ENCODE data around the gene QRFPR. TPM values are rescaled to one million over a fixed set of nuclear protein-coding genes. Genes with fewer than 3 reads are reported as not detected.

The QRFPR gene
- total and polyA plus RNA-seq, 8 donors: 0.18 TPM; not detected in 7

- H3K27ac ChIP-seq: no peak overlapping the region
- no peaks in the 10 kb centered on the region for H3K9me3 ChIP-seq
- H3K27me3 ChIP-seq: peaks cover 0 to 31% (median 13%) of the 10 kb centered on the region in 3 donors
- intact Hi-C loops (cut with DNase I; ENCODE audit: low total_unique reads): no loop called here
- no peak for DNase-seq
- no peak overlapping the region for H3K4me3 ChIP-seq
- TF ChIP-seq POLR2A (IDR thresholded peaks at IDR 0.05) (no peak), POLR2AphosphoS5 (IDR thresholded peaks at IDR 0.05) (no peak), EP300 (IDR thresholded peaks at IDR 0.05) (no peak)
- TF ChIP-seq, protein P1, sequence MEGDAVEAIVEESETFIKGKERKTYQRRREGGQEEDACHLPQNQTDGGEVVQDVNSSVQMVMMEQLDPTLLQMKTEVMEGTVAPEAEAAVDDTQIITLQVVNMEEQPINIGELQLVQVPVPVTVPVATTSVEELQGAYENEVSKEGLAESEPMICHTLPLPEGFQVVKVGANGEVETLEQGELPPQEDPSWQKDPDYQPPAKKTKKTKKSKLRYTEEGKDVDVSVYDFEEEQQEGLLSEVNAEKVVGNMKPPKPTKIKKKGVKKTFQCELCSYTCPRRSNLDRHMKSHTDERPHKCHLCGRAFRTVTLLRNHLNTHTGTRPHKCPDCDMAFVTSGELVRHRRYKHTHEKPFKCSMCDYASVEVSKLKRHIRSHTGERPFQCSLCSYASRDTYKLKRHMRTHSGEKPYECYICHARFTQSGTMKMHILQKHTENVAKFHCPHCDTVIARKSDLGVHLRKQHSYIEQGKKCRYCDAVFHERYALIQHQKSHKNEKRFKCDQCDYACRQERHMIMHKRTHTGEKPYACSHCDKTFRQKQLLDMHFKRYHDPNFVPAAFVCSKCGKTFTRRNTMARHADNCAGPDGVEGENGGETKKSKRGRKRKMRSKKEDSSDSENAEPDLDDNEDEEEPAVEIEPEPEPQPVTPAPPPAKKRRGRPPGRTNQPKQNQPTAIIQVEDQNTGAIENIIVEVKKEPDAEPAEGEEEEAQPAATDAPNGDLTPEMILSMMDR (IDR thresholded peaks at IDR 0.05): no peak
- no peaks in the 10 kb centered on the region for H3K36me3 ChIP-seq
- H3K4me1 ChIP-seq: peaks cover under 1 to 6% (median 2%) of the 10 kb centered on the region in 4 donors
Measured at GRCh38 chr4:121375262-121375661, 5.6 kb downstream of the QRFPR start.

DNA sequence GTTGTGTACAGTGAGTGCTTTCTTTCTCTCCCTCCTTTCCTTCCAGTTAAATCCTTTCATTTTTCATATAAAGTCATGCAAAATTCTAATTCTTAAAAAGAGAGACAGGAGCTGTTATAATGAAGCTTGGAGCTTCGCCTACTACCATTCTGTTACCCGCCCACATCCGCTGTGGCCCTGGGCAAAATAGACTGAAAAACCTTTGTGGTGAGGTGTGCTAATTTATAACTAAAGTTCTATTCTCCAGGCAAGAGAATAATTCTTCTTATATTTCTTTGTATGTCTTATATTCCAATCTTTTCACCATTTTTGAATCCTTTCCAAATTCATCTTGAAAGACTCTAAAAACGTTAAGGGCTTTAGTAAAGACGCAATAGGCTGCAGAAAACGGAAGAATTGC is 7.0 kb downstream of the QRFPR start:
- Histone ChIP-seq H3K27me3 (peaks cover 0 to 17% (median 6%) of the 10 kb centered on the region in 3 donors), H3K36me3 (no peaks in the 10 kb centered on the region), H3K4me3 (no peak overlapping the region), H3K4me1 (no peaks in the 10 kb centered on the region), H3K9me3 (no peaks in the 10 kb centered on the region), H3K27ac (no peak overlapping the region)
- TF ChIP-seq POLR2AphosphoS5 (IDR thresholded peaks at IDR 0.05): no peak
- no peak for TF ChIP-seq EP300 (IDR thresholded peaks at IDR 0.05)
- TF ChIP-seq POLR2A (IDR thresholded peaks at IDR 0.05): no peak
- TF ChIP-seq, protein P1 (IDR thresholded peaks at IDR 0.05): no peak
- intact Hi-C loops (cut with DNase I; ENCODE audit: low total_unique reads): no loop called here
- WGBS, 5 donors: 77 to 87% (median 79%) methylated on average over 6 of the region's 6 CpGs
- no peak for DNase-seq

GRCh38 chr4:121370729-121371325 is 10.0 kb downstream of the QRFPR start:
- H3K9me3 ChIP-seq: no peaks in the 10 kb centered on the region
- no peaks in the 10 kb centered on the region for H3K36me3 ChIP-seq
- no peak overlapping the region for H3K27ac ChIP-seq
- H3K27me3 ChIP-seq: peaks cover 0 to 8% (median 6%) of the 10 kb centered on the region in 3 donors
- peak; percentile 27 to 69 for DNase-seq
- no peak overlapping the region for H3K4me3 ChIP-seq
- intact Hi-C loops (cut with DNase I; ENCODE audit: low total_unique reads): no loop called here
- TF ChIP-seq EP300 (IDR thresholded peaks at IDR 0.05): no peak
- TF ChIP-seq, protein P1 (IDR thresholded peaks at IDR 0.05): peak in 4 of 7 experiments; percentile 14 to 60 (median 41)
- no peak for TF ChIP-seq POLR2AphosphoS5 (IDR thresholded peaks at IDR 0.05)
- no peak for TF ChIP-seq POLR2A (IDR thresholded peaks at IDR 0.05)
- 63 to 87% (median 73%) methylated on average over 1 of the region's 1 CpG for WGBS, 5 donors
- H3K4me1 ChIP-seq: no peaks in the 10 kb centered on the region

DNA sequence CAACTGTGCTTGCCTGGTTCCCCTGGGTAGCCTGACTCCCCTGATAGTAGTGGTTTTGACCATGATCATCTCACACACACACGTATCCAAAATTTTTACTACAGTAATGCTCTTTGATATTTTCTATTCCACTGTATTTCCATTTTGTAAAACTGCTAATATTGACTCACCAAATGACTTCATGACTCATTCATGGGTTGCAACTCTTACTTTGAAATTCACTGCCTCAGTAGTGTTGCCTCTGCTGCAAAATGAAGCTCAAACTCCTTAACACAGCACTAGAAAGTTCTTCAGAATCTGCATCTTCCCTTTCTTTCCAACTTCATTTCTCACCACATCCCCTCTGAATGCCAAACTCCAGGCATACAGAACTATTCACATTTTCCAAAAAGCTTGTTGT is 20.3 kb downstream of the QRFPR start:
- Histone ChIP-seq H3K9me3 (no peaks in the 10 kb centered on the region), H3K36me3 (no peaks in the 10 kb centered on the region), H3K4me3 (no peak overlapping the region), H3K4me1 (no peaks in the 10 kb centered on the region), H3K27me3 (no peaks in the 10 kb centered on the region), H3K27ac (no peak overlapping the region)
- 65 to 84% (median 78%) methylated on average over 1 of the region's 1 CpG for WGBS, 5 donors
- no peak for DNase-seq
- intact Hi-C loops (cut with DNase I; ENCODE audit: low total_unique reads): no loop called here
- TF ChIP-seq, protein P1 (IDR thresholded peaks at IDR 0.05): no peak
- TF ChIP-seq POLR2AphosphoS5 (IDR thresholded peaks at IDR 0.05) (no peak), EP300 (IDR thresholded peaks at IDR 0.05) (no peak), POLR2A (IDR thresholded peaks at IDR 0.05) (no peak)

Data from stomach (tissue), 9 donors.